OCI-LY1 (cell line): ENCODE measurements around the gene HS1BP3.

Experiments used
- H2AFZ ChIP-seq: fragments of 200-600 bp; sonication (generic), shearing (Covaris generic); 2 replicates; pipeline ENCODE4 v1.6.0; 2014; ENCODE audit warnings: antibody characterized with exemption, mild to moderate bottlenecking, low read length
- H3F3A ChIP-seq: fragments of 200-600 bp; sonication (generic), shearing (Covaris generic); 2 replicates; pipeline ENCODE4 v1.6.0; 2014; ENCODE audit warnings: mild to moderate bottlenecking, antibody characterized with exemption, low read length, moderate library complexity; ENCODE audit not compliant: insufficient read depth
- H3K27ac ChIP-seq: fragments of 200-600 bp; sonication (generic); 2 replicates; pipeline ENCODE4 v1.5.1; 2014; ENCODE audit warnings: low read length, mixed run types, mild to moderate bottlenecking, low read depth; ENCODE audit not compliant: poor library complexity, severe bottlenecking
- H3K27me3 ChIP-seq: fragments of 200-600 bp; sonication (generic); 2 replicates; pipeline ENCODE4 v1.6.0; 2014; ENCODE audit warnings: antibody characterized with exemption, mild to moderate bottlenecking, low read length, moderate library complexity; ENCODE audit not compliant: insufficient read depth
- H3K36me3 ChIP-seq: fragments of 200-600 bp; sonication (generic); 2 replicates; pipeline ENCODE4 v1.6.1; 2014; ENCODE audit warnings: mild to moderate bottlenecking, antibody characterized with exemption, low read length, moderate library complexity, mixed read lengths; ENCODE audit not compliant: insufficient read depth
- H3K4me1 ChIP-seq: fragments of 200-600 bp; sonication (generic); 2 replicates; pipeline ENCODE4 v1.5.1; 2014; ENCODE audit warnings: mild to moderate bottlenecking, low read length, moderate library complexity; ENCODE audit not compliant: insufficient read depth, severe bottlenecking
- H3K4me2 ChIP-seq: fragments of 200-600 bp; sonication (generic), shearing (Covaris generic); 2 replicates; pipeline ENCODE4 v1.6.1; 2014; ENCODE audit warnings: low read length
- H3K4me3 ChIP-seq: fragments of 200-600 bp; sonication (generic); 2 replicates; pipeline ENCODE4 v1.5.1; 2014; ENCODE audit warnings: low read length, low read depth, mild to moderate bottlenecking, mixed read lengths; ENCODE audit not compliant: poor library complexity, severe bottlenecking
- H3K79me2 ChIP-seq: fragments of 200-600 bp; shearing (Covaris generic); 2 replicates; pipeline ENCODE4 v1.6.1; 2016; ENCODE audit warnings: mixed run types, low read length, mixed read lengths; ENCODE audit not compliant: insufficient read depth
- H3K9ac ChIP-seq: fragments of 200-600 bp; sonication (generic), shearing (Covaris generic); 2 replicates; pipeline ENCODE4 v1.6.1; 2014; ENCODE audit warnings: mild to moderate bottlenecking, low read length, mixed read lengths
- H3K9me2 ChIP-seq: fragments of 200-600 bp; sonication (generic), shearing (Covaris generic); 2 replicates; pipeline ENCODE4 v1.6.1; 2014; ENCODE audit warnings: low read depth, mild to moderate bottlenecking, low read length, mixed read lengths
- H3K9me3 ChIP-seq: fragments of 200-600 bp; shearing (Covaris generic); 2 replicates; pipeline ENCODE4 v1.6.1; 2014; ENCODE audit warnings: low read length, mixed read lengths
- H4K20me1 ChIP-seq: fragments of 200-600 bp; sonication (generic), shearing (Covaris generic); 2 replicates; pipeline ENCODE4 v1.6.0; 2016; ENCODE audit warnings: mild to moderate bottlenecking, low read length; ENCODE audit not compliant: insufficient read depth
- EZH2 ChIP-seq: fragments of 200-600 bp; sonication (generic), shearing (Covaris generic); IDR thresholded peaks from 2 replicates; pipeline ENCODE4 v1.8.0; 2017; ENCODE audit warnings: borderline replicate concordance, mixed run types, mild to moderate bottlenecking, antibody characterized with exemption, low read length, moderate library complexity, mixed read lengths
- TF ChIP-seq, protein P1 (sequence below): fragments of 200-600 bp; sonication (generic), shearing (Covaris generic); IDR thresholded peaks from 2 replicates; pipeline ENCODE4 v1.5.1; 2017; ENCODE audit warnings: mild to moderate bottlenecking, antibody characterized with exemption, low read length, moderate library complexity, mixed read lengths

The HS1BP3 gene

DNA sequence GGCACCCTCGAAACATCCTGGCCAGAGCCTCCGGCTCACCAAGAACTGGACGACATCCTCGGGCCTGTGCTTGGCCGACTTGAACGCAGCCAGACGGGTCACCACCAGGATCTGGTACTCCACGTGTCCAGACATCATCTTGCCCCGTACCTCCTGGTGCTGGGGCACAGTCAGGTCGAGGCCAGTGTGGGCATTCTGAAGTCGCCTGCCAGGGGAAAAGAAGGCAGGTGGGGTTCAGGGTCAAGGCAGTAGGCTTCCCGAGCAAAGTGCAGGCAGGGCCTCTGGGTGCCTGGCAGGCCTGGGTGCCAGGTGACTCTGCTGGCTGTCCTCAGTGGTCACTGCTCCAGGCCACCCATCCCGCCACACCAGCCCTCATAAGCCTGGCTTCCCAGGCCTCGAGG is 5.6 kb downstream of the HS1BP3 start:
- Histone ChIP-seq H3K9me2 (no peaks in the 10 kb centered on the region), H3K9me3 (no peaks in the 10 kb centered on the region), H3K4me2 (no peak overlapping the region), H3K27me3 (no peaks in the 10 kb centered on the region), H3K27ac (no peak overlapping the region), H3F3A (no peaks in the 10 kb centered on the region), H3K79me2 (no peaks in the 10 kb centered on the region), H3K9ac (no peak overlapping the region), H3K4me3 (no peak overlapping the region), H3K36me3 (no peaks in the 10 kb centered on the region; the same call in 1 of the 2 replicates), H2AFZ (no peak overlapping the region), H3K4me1 (peaks cover 7% of the 10 kb centered on the region), H4K20me1 (no peaks in the 10 kb centered on the region)
- no peak for TF ChIP-seq EZH2
- TF ChIP-seq, protein P1, sequence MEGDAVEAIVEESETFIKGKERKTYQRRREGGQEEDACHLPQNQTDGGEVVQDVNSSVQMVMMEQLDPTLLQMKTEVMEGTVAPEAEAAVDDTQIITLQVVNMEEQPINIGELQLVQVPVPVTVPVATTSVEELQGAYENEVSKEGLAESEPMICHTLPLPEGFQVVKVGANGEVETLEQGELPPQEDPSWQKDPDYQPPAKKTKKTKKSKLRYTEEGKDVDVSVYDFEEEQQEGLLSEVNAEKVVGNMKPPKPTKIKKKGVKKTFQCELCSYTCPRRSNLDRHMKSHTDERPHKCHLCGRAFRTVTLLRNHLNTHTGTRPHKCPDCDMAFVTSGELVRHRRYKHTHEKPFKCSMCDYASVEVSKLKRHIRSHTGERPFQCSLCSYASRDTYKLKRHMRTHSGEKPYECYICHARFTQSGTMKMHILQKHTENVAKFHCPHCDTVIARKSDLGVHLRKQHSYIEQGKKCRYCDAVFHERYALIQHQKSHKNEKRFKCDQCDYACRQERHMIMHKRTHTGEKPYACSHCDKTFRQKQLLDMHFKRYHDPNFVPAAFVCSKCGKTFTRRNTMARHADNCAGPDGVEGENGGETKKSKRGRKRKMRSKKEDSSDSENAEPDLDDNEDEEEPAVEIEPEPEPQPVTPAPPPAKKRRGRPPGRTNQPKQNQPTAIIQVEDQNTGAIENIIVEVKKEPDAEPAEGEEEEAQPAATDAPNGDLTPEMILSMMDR = no peak

DNA sequence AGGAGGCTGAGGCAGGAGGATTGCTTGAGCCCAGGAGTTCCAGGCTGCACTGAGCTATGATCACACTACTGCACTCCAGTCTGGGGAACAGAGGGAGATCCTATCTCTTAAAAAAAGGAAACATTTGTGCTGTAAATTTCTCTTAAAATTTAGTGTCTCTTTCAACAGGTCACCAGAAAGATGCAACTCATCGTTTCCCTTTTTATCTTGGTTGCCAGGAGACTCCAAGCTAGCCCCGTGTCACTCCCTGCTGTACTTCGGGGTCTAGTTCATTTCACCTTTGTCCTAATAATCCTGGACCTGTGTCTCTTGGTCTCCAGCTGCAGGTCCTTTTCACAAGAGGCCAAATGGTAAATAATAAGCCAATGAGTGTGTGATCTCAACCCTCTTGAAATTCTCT is 7.1 kb downstream of the HS1BP3 start:
- no peaks in the 10 kb centered on the region; the same call in 1 of the 2 replicates for H3K36me3 ChIP-seq
- no peaks in the 10 kb centered on the region for H3K9me3 ChIP-seq
- no peak overlapping the region for H3K4me2 ChIP-seq
- no peaks in the 10 kb centered on the region for H3K27me3 ChIP-seq
- no peak overlapping the region for H2AFZ ChIP-seq
- H3F3A ChIP-seq = no peaks in the 10 kb centered on the region
- no peaks in the 10 kb centered on the region for H3K79me2 ChIP-seq
- TF ChIP-seq, protein P1 = no peak
- TF ChIP-seq EZH2 = no peak
- H4K20me1 ChIP-seq = no peaks in the 10 kb centered on the region
- no peak overlapping the region for H3K4me3 ChIP-seq
- H3K9ac ChIP-seq = no peak overlapping the region
- H3K4me1 ChIP-seq = no peaks in the 10 kb centered on the region
- H3K9me2 ChIP-seq = no peaks in the 10 kb centered on the region
- H3K27ac ChIP-seq = no peak overlapping the region

DNA sequence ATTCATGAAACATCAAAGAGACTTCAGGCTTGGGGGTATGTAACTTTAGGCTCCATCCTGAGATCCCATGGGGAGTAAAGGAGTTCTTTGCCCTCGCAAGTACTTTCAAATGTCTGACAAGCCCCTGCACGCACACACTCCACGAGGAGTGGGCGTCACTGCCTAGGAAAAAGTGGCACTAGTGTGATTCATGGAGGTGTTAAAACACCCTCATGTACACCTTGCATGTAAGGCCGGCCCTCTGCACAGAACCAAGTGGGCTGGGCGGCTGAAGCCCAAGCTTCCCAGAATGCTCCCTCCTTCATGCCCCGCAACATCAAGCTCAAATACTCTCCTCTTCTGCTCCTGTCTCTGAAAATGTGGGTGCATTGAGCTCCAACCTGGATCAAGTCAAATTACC is 7.8 kb downstream of the HS1BP3 start:
- H3K27ac ChIP-seq = no peak overlapping the region

More for the DNA sequence above, 7.8 kb downstream of the HS1BP3 start:
- Histone ChIP-seq H4K20me1 (no peaks in the 10 kb centered on the region), H3K4me1 (no peaks in the 10 kb centered on the region), H3K9me2 (no peaks in the 10 kb centered on the region), H3K4me3 (no peak overlapping the region), H3K36me3 (no peaks in the 10 kb centered on the region; the same call in 1 of the 2 replicates), H2AFZ (no peak overlapping the region), H3K79me2 (no peaks in the 10 kb centered on the region), H3F3A (no peaks in the 10 kb centered on the region), H3K27me3 (no peaks in the 10 kb centered on the region), H3K9ac (no peak overlapping the region), H3K4me2 (no peak overlapping the region), H3K9me3 (no peaks in the 10 kb centered on the region)
- TF ChIP-seq, protein P1 = no peak
- TF ChIP-seq EZH2 = no peak
